ENCODE measurements around the gene HNRNPM.
A peak's percentile ranks its signal among the peaks of the same experiment; 100 is the strongest.

HNRNPM gene

GRCh38 chr19:8515317-8515716 is 70.5 kb downstream of the HNRNPM start:
- no peak overlapping the region for H3K4me3 ChIP-seq (replicated peaks in 1 of 2; ENCODE audit: low read depth in 2 of 2, low read length in 2 of 2)
- no peak for DNase-seq (ENCODE audit: low read depth in 2 of 2)
- no peak for TF ChIP-seq CTCF (IDR thresholded peaks at IDR 0.05; ENCODE audit: low read depth, low read length)

- H3K4me3 ChIP-seq (replicated peaks in 1 of 2; ENCODE audit: low read depth in 2 of 2, low read length in 2 of 2): no peak overlapping the region
- DNase-seq (ENCODE audit: low read depth in 2 of 2): peak; percentile 84 to 91
These were observed 73.0 kb downstream of the HNRNPM start for GRCh38 chr19:8517551-8518442.

GRCh38 chr19:8518536-8518935 is 73.8 kb downstream of the HNRNPM start:
- no peak for DNase-seq (ENCODE audit: low read depth in 2 of 2)
- no peak overlapping the region for H3K4me3 ChIP-seq (replicated peaks in 1 of 2; ENCODE audit: low read depth in 2 of 2, low read length in 2 of 2)
- TF ChIP-seq CTCF (IDR thresholded peaks at IDR 0.05; ENCODE audit: low read depth, low read length): no peak

More at GRCh38 chr19:8517551-8518442, 73.0 kb downstream of the HNRNPM start:
- no peak for TF ChIP-seq CTCF (IDR thresholded peaks at IDR 0.05; ENCODE audit: low read depth, low read length)

GRCh38 chr19:8519388-8519787 is 74.6 kb downstream of the HNRNPM start:
- no peak for TF ChIP-seq CTCF (IDR thresholded peaks at IDR 0.05; ENCODE audit: low read depth, low read length)
- no peak for DNase-seq (ENCODE audit: low read depth in 2 of 2)
- H3K4me3 ChIP-seq (replicated peaks in 1 of 2; ENCODE audit: low read depth in 2 of 2, low read length in 2 of 2): no peak overlapping the region

GRCh38 chr19:8525401-8525684 is 80.6 kb downstream of the HNRNPM start:
- no peak for TF ChIP-seq CTCF (IDR thresholded peaks at IDR 0.05; ENCODE audit: low read depth, low read length)
- peak overlapping the region; percentile 48 to 52 for H3K4me3 ChIP-seq (replicated peaks in 1 of 2; ENCODE audit: low read depth in 2 of 2, low read length in 2 of 2)
- DNase-seq (ENCODE audit: low read depth in 2 of 2): no peak

GRCh38 chr19:8526345-8527091 is 81.7 kb downstream of the HNRNPM start:
- DNase-seq (ENCODE audit: low read depth in 2 of 2): peak; percentile 94
- peak overlapping the region; percentile 90 to 94 for H3K4me3 ChIP-seq (replicated peaks in 1 of 2; ENCODE audit: low read depth in 2 of 2, low read length in 2 of 2)
- no peak for TF ChIP-seq CTCF (IDR thresholded peaks at IDR 0.05; ENCODE audit: low read depth, low read length)
